HepG2 (cell line): ENCODE results near the gene CTDSP1. TPM values are rescaled to one million over a fixed set of nuclear protein-coding genes. Genes with fewer than 3 reads are reported as not detected.

ENCODE experiments used
- ATAC-seq: fragments of 200-7000 bp; cut with Tn5 transposase; 3 replicates; pipeline ENCODE4 v1.9.1; 2020; ENCODE audit warnings: mild to moderate bottlenecking, moderate library complexity
- BruUV-seq: library from RNA; stranded (reverse); fragments of 400-500 nt; replicated peaks from 2 replicates; lab custom pipeline; 2021; lab: Mats Ljungman, UMichigan
- CTCF ChIA-PET: fragments of 300-600 bp; formaldehyde crosslinking; extraction: SDS; loops from one replicate; lab custom pipeline; 2021; ENCODE audit warnings: low total read pairs, inconsistent platforms, low intra/inter-chr PET ratio; lab: Yijun Ruan, JAX
- POLR2A ChIA-PET: fragments of 350-600 bp; sonication (Branson Sonifier 250); formaldehyde crosslinking; loops from one replicate; lab custom pipeline; 2020; ENCODE audit warnings: antibody characterized with exemption, inconsistent platforms; lab: Yijun Ruan, JAX
- DNase-seq: peaks from one replicate; pipeline ENCODE4 v3.0.0-alpha.2; 2015; ENCODE audit warnings: low spot score
- FAIRE-seq: peaks from 3 replicates; lab custom pipeline; 2011; peaks lifted over from hg19 to GRCh38; lab: Jason Lieb, UNC
- H2AFZ ChIP-seq: one replicate; pipeline ENCODE4 v1.6.1; 2011; ENCODE audit warnings: low read length, inconsistent platforms
- H3K27ac ChIP-seq: fragments of 300-600 bp; 3 replicates; pipeline ENCODE4 v1.8.0; 2011; ENCODE audit warnings: mixed run types, mild to moderate bottlenecking, mixed read lengths, low read length, inconsistent platforms; ENCODE audit not compliant: insufficient read depth; ENCODE audit errors: extremely low read length
- H3K27me3 ChIP-seq, 2 experiments: fragments of 200-600 bp in 1 of 2; 2 replicates in 1 of 2; 3 replicates in 1 of 2; pipeline versions ENCODE4 v1.6.0 to v1.8.0; 2011; ENCODE audit warnings: low read length in 2 of 2, mild to moderate bottlenecking in 2 of 2, moderate library complexity in 2 of 2, inconsistent platforms in 1 of 2; ENCODE audit not compliant: insufficient read depth in 2 of 2, control insufficient read depth in 1 of 2
- H3K36me3 ChIP-seq, 2 experiments: fragments of 200-600 bp in 1 of 2; replicated peaks in 1 of 2; 2 replicates in 1 of 2; 3 replicates in 1 of 2; pipeline versions ENCODE4 v1.5.1 to v1.8.0; 2011; ENCODE audit warnings: low read length in 2 of 2, inconsistent platforms in 1 of 2; ENCODE audit not compliant: insufficient read depth in 2 of 2, control insufficient read depth in 1 of 2
- H3K4me1 ChIP-seq: 2 replicates; pipeline ENCODE4 v1.5.1; 2012; ENCODE audit warnings: low read length, inconsistent platforms; ENCODE audit not compliant: insufficient read depth
- H3K4me2 ChIP-seq: 2 replicates; pipeline ENCODE4 v1.6.0; 2011; ENCODE audit warnings: low read depth, low read length, inconsistent platforms
- H3K4me3 ChIP-seq, 3 experiments: fragments of 200-600 bp in 1 of 3; sonication (generic), shearing (Covaris generic) in 1 of 3; replicated peaks in 1 of 3; 2 replicates each; pipeline ENCODE4 v1.5.1; 2011 to 2016; ENCODE audit warnings: low read length in 3 of 3, inconsistent platforms in 2 of 3, low read depth in 2 of 3, mild to moderate bottlenecking in 2 of 3, control low read depth in 1 of 3, mixed read lengths in 1 of 3; ENCODE audit not compliant: insufficient read depth in 1 of 3
- H3K79me2 ChIP-seq: one replicate; pipeline ENCODE4 v1.6.1; 2011; ENCODE audit warnings: low read length, inconsistent platforms; ENCODE audit not compliant: insufficient read depth
- H3K9ac ChIP-seq: 2 replicates; pipeline ENCODE4 v1.6.0; 2011; ENCODE audit warnings: mild to moderate bottlenecking, low read depth, low read length, inconsistent platforms; ENCODE audit not compliant: insufficient read depth
- H3K9me3 ChIP-seq: 2 replicates; pipeline ENCODE4 v1.5.1; 2012; ENCODE audit warnings: mild to moderate bottlenecking, low read length
- H4K20me1 ChIP-seq: 2 replicates; pipeline ENCODE4 v1.6.0; 2011; ENCODE audit warnings: inconsistent platforms, mild to moderate bottlenecking, low read length, moderate library complexity; ENCODE audit not compliant: insufficient read depth
- BCL6 ChIP-seq: IDR thresholded peaks from 2 replicates; pipeline ENCODE4 v1.6.1; 2016; ENCODE audit warnings: missing genetic modification reagents, missing compliant biosample characterization
- FOXA1 ChIP-seq, 2 experiments: fragments of 450-650 bp in 1 of 2; sonication (generic) in 1 of 2; formaldehyde crosslinking in 1 of 2; IDR thresholded peaks; 2 replicates each; pipeline versions ENCODE4 v1.4.0 to v1.6.1; 2016 to 2020; ENCODE audit warnings: missing genetic modification reagents in 1 of 2
- HES4 ChIP-seq: sonication (generic); formaldehyde crosslinking; IDR thresholded peaks from 2 replicates; pipeline ENCODE4 v1.9.0; 2021; ENCODE audit warnings: mild to moderate bottlenecking, missing genetic modification reagents, borderline replicate concordance
- HOXD1 ChIP-seq: sonication (generic); formaldehyde crosslinking; IDR thresholded peaks from 2 replicates; pipeline ENCODE4 v1.5.0; 2020; ENCODE audit warnings: missing genetic modification reagents
- JARID2 ChIP-seq: sonication (generic); formaldehyde crosslinking; IDR thresholded peaks from 2 replicates; pipeline ENCODE4 v1.8.1; 2023; ENCODE audit warnings: missing genetic modification reagents, inconsistent platforms; ENCODE audit not compliant: insufficient replicate concordance
- NFE2L1 ChIP-seq: sonication (generic); formaldehyde crosslinking; IDR thresholded peaks from 2 replicates; pipeline ENCODE4 v1.4.0; 2020; ENCODE audit warnings: missing genetic modification reagents, mild to moderate bottlenecking, borderline replicate concordance
- PHF20 ChIP-seq: sonication (generic); formaldehyde crosslinking; IDR thresholded peaks from 2 replicates; pipeline ENCODE4 v1.5.0; 2020; ENCODE audit warnings: mild to moderate bottlenecking, missing genetic modification reagents
- SIN3B ChIP-seq: fragments of 150-350 bp; IDR thresholded peaks from 2 replicates; pipeline ENCODE4 v1.6.1; 2014; ENCODE audit warnings: low read length
- SP4 ChIP-seq: sonication (generic); formaldehyde crosslinking; IDR thresholded peaks from 2 replicates; pipeline ENCODE4 v1.8.1; 2023; ENCODE audit warnings: mild to moderate bottlenecking, missing genetic modification reagents
- SRSF9 ChIP-seq: fragments of 200-400 bp; formaldehyde crosslinking; IDR thresholded peaks from 2 replicates; pipeline ENCODE4 v1.6.1; 2018; ENCODE audit warnings: borderline replicate concordance, mild to moderate bottlenecking, low read depth, low read length; ENCODE audit not compliant: insufficient read depth, poor library complexity, severe bottlenecking
- ZBTB1 ChIP-seq: sonication (generic); formaldehyde crosslinking; IDR thresholded peaks from 2 replicates; pipeline ENCODE4 v1.4.0; 2020; ENCODE audit warnings: missing genetic modification reagents, borderline replicate concordance
- ZNF180 ChIP-seq: sonication (generic); formaldehyde crosslinking; IDR thresholded peaks from 2 replicates; pipeline ENCODE4 v1.4.0; 2020; ENCODE audit warnings: low read depth, missing genetic modification reagents, borderline replicate concordance
- ZNF468 ChIP-seq: sonication (generic); formaldehyde crosslinking; IDR thresholded peaks from 2 replicates; pipeline ENCODE4 v1.8.0; 2022; ENCODE audit warnings: mild to moderate bottlenecking, moderate library complexity, missing genetic modification reagents
- ZNF552 ChIP-seq: sonication (generic); formaldehyde crosslinking; IDR thresholded peaks from 2 replicates; pipeline ENCODE4 v1.9.0; 2022; ENCODE audit warnings: missing genetic modification reagents, mild to moderate bottlenecking, borderline replicate concordance
- ZNF780A ChIP-seq: sonication (generic); formaldehyde crosslinking; IDR thresholded peaks from 2 replicates; pipeline ENCODE4 v1.8.0; 2022; ENCODE audit warnings: mild to moderate bottlenecking, missing genetic modification reagents, moderate library complexity
- ZNF841 ChIP-seq: sonication (generic); formaldehyde crosslinking; IDR thresholded peaks from 2 replicates; pipeline ENCODE4 v1.8.1; 2023; ENCODE audit warnings: missing genetic modification reagents, borderline replicate concordance
- WGBS: methylation state at CpG from one replicate; pipeline ENCODE4 v1.1.6; 2017; ENCODE audit warnings: low lambda C conversion rate; 5-methylcytosine and 5-hydroxymethylcytosine counted together
- in situ Hi-C: cut with HindIII; loops from 2 replicates; pipeline ENCODE4 v1.10.0; 2017; ENCODE audit warnings: low pct_unique_long_range_greater_than_20kb; ENCODE audit not compliant: extremely low pct_ligation_motif_present
- intact Hi-C: fragments of 100-400 bp; cut with micrococcal nuclease; formaldehyde crosslinking; loops from one replicate; pipeline ENCODE4 v1.10.0; 2022; ENCODE audit not compliant: unreplicated experiment
- polyA plus RNA-seq, 8 experiments: library from polyadenylated mRNA; depleted of rRNA in 3 of 8; stranded (reverse) in 7 of 8; unstranded in 1 of 8; fragments of >200 nt; fragmentation: Illumina TruSeq in 4 of 8; extraction: Trizol in 4 of 8; gene quantifications; 2 replicates each; pipeline versions ENCODE4 v1.2.1 to v1.2.3, GENCODE V29; 2011 to 2016; ENCODE audit warnings: low read depth in 4 of 8, missing spikeins in 1 of 8, mixed read lengths in 1 of 8; ENCODE audit not compliant: insufficient read depth in 1 of 8
- total RNA-seq, 5 experiments: library from RNA; depleted of rRNA; stranded (reverse); fragments of >200 nt; fragmentation: Illumina TruSeq; extraction: Trizol; gene quantifications; 2 replicates each; pipeline ENCODE4 v1.2.3, GENCODE V29; 2016; ENCODE audit warnings: low read depth in 1 of 5
- TF ChIP-seq, protein P1 (sequence below): sonication (generic); formaldehyde crosslinking; IDR thresholded peaks from 2 replicates; pipeline ENCODE4 v1.4.0; 2020; ENCODE audit warnings: missing genetic modification reagents
- TF ChIP-seq, protein P2 (sequence below): sonication (generic); formaldehyde crosslinking; IDR thresholded peaks from 2 replicates; pipeline ENCODE4 v1.5.1; 2020; ENCODE audit warnings: missing genetic modification reagents, mild to moderate bottlenecking, borderline replicate concordance
- TF ChIP-seq, protein P3 (sequence below): sonication (generic); formaldehyde crosslinking; IDR thresholded peaks from 2 replicates; pipeline ENCODE4 v1.8.0; 2022; ENCODE audit warnings: mild to moderate bottlenecking, missing genetic modification reagents
- TF ChIP-seq, protein P4 (sequence below): sonication (generic); formaldehyde crosslinking; IDR thresholded peaks from 2 replicates; pipeline ENCODE4 v1.4.0; 2020; ENCODE audit warnings: missing genetic modification reagents

The CTDSP1 gene
- total and polyA plus RNA-seq, 2 of the 13 experiments (the other 11 are each of a cell fraction or from before 2014, with no cell fraction given) = 91.0 to 268 TPM

DNA sequence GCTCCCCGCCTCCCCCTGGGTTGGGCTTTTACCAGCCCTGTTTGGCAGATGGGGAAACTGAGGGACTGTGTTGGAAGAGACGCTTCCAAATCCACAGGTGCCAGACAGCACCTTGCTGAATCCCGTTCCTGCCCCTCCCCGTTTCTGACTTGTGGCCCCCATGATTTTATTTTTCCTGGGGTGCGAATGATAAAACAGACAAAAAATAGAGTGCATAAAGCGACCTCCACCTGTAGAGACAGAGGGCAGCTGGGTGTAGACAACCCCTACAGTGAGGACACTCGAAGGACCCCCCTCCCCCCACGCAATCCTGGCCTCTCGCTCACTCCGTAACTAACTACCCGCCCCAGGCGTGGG, 2.2 kb upstream of the CTDSP1 start:
- under 1% methylated on average over 11 of the region's 12 CpGs for WGBS
- H3K4me1 ChIP-seq = peaks cover 55% of the 10 kb centered on the region
- ATAC-seq (no peak), FAIRE-seq (no peak), DNase-seq (no peak)
- H3K4me3 ChIP-seq = peak overlapping the region; percentile 71 to 97 (median 85)
- peaks cover 40% of the 10 kb centered on the region for H3K79me2 ChIP-seq
- no TSS peak for BruUV-seq
- CTCF ChIA-PET = no interaction called here
- H3K9ac ChIP-seq = peak overlapping the region; percentile 97
- no peak overlapping the region for H2AFZ ChIP-seq
- H3K4me2 ChIP-seq = peak overlapping the region; percentile 98
- no peaks in the 10 kb centered on the region; a peak in 1 of 5 replicates for H3K27me3 ChIP-seq
- POLR2A ChIA-PET = interaction anchor here (1.2 to 2.9 kb wide), 9 partner anchors 8 to 127 kb away, joined by 3 to 37 read pairs (median 9); partner anchors contain the start of genes AAMP, CATIP, PNKD and TMBIM1
- H3K27ac ChIP-seq = peak overlapping the region; percentile 99
- H4K20me1 ChIP-seq = no peaks in the 10 kb centered on the region
- intact Hi-C loops = loop anchor here (2.0 to 10.0 kb wide), 4 partner anchors 75 to 213 kb away; partner anchors contain the start of genes CNOT9, TMBIM1 and USP37
- peaks cover 11 to 15% of the 10 kb centered on the region in 2 experiments; a peak in 4 of 5 replicates for H3K36me3 ChIP-seq
- no peaks in the 10 kb centered on the region for H3K9me3 ChIP-seq
- in situ Hi-C loops = loop anchor here (5.0 kb wide), 1 partner anchor 105 kb away; the partner anchor contains the start of gene TMBIM1
- TF ChIP-seq, protein P1, sequence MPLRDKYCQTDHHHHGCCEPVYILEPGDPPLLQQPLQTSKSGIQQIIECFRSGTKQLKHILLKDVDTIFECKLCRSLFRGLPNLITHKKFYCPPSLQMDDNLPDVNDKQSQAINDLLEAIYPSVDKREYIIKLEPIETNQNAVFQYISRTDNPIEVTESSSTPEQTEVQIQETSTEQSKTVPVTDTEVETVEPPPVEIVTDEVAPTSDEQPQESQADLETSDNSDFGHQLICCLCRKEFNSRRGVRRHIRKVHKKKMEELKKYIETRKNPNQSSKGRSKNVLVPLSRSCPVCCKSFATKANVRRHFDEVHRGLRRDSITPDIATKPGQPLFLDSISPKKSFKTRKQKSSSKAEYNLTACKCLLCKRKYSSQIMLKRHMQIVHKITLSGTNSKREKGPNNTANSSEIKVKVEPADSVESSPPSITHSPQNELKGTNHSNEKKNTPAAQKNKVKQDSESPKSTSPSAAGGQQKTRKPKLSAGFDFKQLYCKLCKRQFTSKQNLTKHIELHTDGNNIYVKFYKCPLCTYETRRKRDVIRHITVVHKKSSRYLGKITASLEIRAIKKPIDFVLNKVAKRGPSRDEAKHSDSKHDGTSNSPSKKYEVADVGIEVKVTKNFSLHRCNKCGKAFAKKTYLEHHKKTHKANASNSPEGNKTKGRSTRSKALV (CRISPR knock-in tag) = no peak
- no peak for TF ChIP-seq HES4 (CRISPR knock-in tag)
- no peak for TF ChIP-seq ZNF552 (CRISPR knock-in tag)
- no peak for TF ChIP-seq FOXA1 (IDR thresholded peaks at IDR 0.05)
- no peak for TF ChIP-seq FOXA1 (CRISPR knock-in tag; IDR thresholded peaks at IDR 0.05)
- no peak for TF ChIP-seq ZNF780A
- no peak for TF ChIP-seq JARID2 (CRISPR knock-in tag)
- no peak for TF ChIP-seq SP4
- no peak; the same call in 1 of the 2 replicates for TF ChIP-seq ZBTB1
- no peak for TF ChIP-seq SIN3B
- no peak for TF ChIP-seq SRSF9
- TF ChIP-seq ZNF180 = no peak
- TF ChIP-seq HOXD1 (CRISPR knock-in tag) = no peak
- TF ChIP-seq ZNF841 = no peak
- TF ChIP-seq, protein P2, sequence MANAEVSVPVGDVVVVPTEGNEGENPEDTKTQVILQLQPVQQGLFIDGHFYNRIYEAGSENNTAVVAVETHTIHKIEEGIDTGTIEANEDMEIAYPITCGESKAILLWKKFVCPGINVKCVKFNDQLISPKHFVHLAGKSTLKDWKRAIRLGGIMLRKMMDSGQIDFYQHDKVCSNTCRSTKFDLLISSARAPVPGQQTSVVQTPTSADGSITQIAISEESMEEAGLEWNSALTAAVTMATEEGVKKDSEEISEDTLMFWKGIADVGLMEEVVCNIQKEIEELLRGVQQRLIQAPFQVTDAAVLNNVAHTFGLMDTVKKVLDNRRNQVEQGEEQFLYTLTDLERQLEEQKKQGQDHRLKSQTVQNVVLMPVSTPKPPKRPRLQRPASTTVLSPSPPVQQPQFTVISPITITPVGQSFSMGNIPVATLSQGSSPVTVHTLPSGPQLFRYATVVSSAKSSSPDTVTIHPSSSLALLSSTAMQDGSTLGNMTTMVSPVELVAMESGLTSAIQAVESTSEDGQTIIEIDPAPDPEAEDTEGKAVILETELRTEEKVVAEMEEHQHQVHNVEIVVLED (CRISPR knock-in tag) = no peak; the same call in 1 of the 2 replicates
- no peak for TF ChIP-seq PHF20 (CRISPR knock-in tag)
- no peak for TF ChIP-seq BCL6 (CRISPR knock-in tag)
- no peak for TF ChIP-seq NFE2L1 (CRISPR knock-in tag)
- TF ChIP-seq, protein P3, sequence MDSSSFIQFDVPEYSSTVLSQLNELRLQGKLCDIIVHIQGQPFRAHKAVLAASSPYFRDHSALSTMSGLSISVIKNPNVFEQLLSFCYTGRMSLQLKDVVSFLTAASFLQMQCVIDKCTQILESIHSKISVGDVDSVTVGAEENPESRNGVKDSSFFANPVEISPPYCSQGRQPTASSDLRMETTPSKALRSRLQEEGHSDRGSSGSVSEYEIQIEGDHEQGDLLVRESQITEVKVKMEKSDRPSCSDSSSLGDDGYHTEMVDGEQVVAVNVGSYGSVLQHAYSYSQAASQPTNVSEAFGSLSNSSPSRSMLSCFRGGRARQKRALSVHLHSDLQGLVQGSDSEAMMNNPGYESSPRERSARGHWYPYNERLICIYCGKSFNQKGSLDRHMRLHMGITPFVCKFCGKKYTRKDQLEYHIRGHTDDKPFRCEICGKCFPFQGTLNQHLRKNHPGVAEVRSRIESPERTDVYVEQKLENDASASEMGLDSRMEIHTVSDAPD (CRISPR knock-in tag) = no peak
- TF ChIP-seq, protein P4, sequence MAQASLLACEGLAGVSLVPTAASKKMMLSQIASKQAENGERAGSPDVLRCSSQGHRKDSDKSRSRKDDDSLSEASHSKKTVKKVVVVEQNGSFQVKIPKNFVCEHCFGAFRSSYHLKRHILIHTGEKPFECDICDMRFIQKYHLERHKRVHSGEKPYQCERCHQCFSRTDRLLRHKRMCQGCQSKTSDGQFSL (CRISPR knock-in tag) = no peak
- no peak for TF ChIP-seq ZNF468 (CRISPR knock-in tag)
